Neural cell (in vitro differentiated cells): ENCODE measurements around the gene SHPK. TPM values are rescaled to one million over a fixed set of nuclear protein-coding genes. Genes with fewer than 3 reads are reported as not detected.

Source experiments
- H2AFZ ChIP-seq: fragments of 200-600, 300-800 bp; sonication (generic), shearing (Covaris generic); 2 replicates; pipeline ENCODE4 v1.6.0; 2014; ENCODE audit warnings: low read depth, mild to moderate bottlenecking, antibody characterized with exemption, low read length, moderate library complexity
- H3F3A ChIP-seq: fragments of 200-600 bp; shearing (Covaris generic); 2 replicates; pipeline ENCODE4 v1.6.1; 2016; ENCODE audit warnings: mild to moderate bottlenecking, moderate library complexity, mixed read lengths, antibody characterized with exemption, low read length; ENCODE audit not compliant: insufficient read depth, poor library complexity, severe bottlenecking
- H3K27ac ChIP-seq: fragments of 200-600, 300-800 bp; sonication (generic), shearing (Covaris generic); 2 replicates; pipeline ENCODE4 v1.5.1; 2014; ENCODE audit warnings: mild to moderate bottlenecking, low read length, moderate library complexity
- H3K27me3 ChIP-seq: fragments of 300-800, 200-600 bp; sonication (generic), shearing (Covaris generic); 2 replicates; pipeline ENCODE4 v1.6.0; 2014; ENCODE audit warnings: mild to moderate bottlenecking, low read depth, low read length, moderate library complexity; ENCODE audit not compliant: insufficient read depth
- H3K36me3 ChIP-seq: fragments of 300-800, 200-600 bp; sonication (generic), shearing (Covaris generic); 2 replicates; pipeline ENCODE4 v1.5.1; 2014; ENCODE audit warnings: mild to moderate bottlenecking, antibody characterized with exemption, low read length, moderate library complexity; ENCODE audit not compliant: insufficient read depth
- H3K4me2 ChIP-seq: fragments of 300-800, 200-600 bp; sonication (generic), shearing (Covaris generic); 2 replicates; pipeline ENCODE4 v1.6.0; 2014; ENCODE audit warnings: mild to moderate bottlenecking, low read length
- H3K4me3 ChIP-seq: fragments of 300-800, 200-600 bp; sonication (generic), shearing (Covaris generic); 2 replicates; pipeline ENCODE4 v1.5.1; 2014; ENCODE audit warnings: mild to moderate bottlenecking, low read length, moderate library complexity
- H3K79me2 ChIP-seq: fragments of 200-600 bp; shearing (Covaris generic); replicated peaks from 2 replicates; pipeline ENCODE4 v1.6.0; 2014; ENCODE audit warnings: mild to moderate bottlenecking, low read length, moderate library complexity; ENCODE audit not compliant: insufficient read depth
- H3K9ac ChIP-seq: fragments of 300-800, 200-600 bp; sonication (generic), shearing (Covaris generic); 2 replicates; pipeline ENCODE4 v1.6.1; 2016; ENCODE audit warnings: mild to moderate bottlenecking, low read length, mixed read lengths
- H3K9me2 ChIP-seq: fragments of 200-600 bp; shearing (Covaris generic); 2 replicates; pipeline ENCODE4 v1.6.1; 2016; ENCODE audit warnings: mild to moderate bottlenecking, low read length, mixed read lengths; ENCODE audit not compliant: insufficient read depth
- H3K9me3 ChIP-seq: fragments of 200-600, 300-800 bp; sonication (generic), shearing (Covaris generic); 2 replicates; pipeline ENCODE4 v1.6.1; 2016; ENCODE audit warnings: mild to moderate bottlenecking, mixed run types, low read length, moderate library complexity, mixed read lengths
- H4K20me1 ChIP-seq: fragments of 200-600 bp; shearing (Covaris generic); 2 replicates; pipeline ENCODE4 v1.6.1; 2016; ENCODE audit warnings: mild to moderate bottlenecking, mixed run types; ENCODE audit not compliant: insufficient read depth
- EP300 ChIP-seq: fragments of 450-650 bp; conservative IDR thresholded peaks from 2 replicates; pipeline ENCODE4 v1.6.1; 2014; ENCODE audit warnings: antibody characterized with exemption, mild to moderate bottlenecking, moderate library complexity; ENCODE audit not compliant: poor library complexity, severe bottlenecking
- EZH2 ChIP-seq: fragments of 200-600, 300-800 bp; shearing (Covaris generic), sonication (generic); IDR thresholded peaks from 2 replicates; pipeline ENCODE4 v1.6.1; 2014; ENCODE audit warnings: antibody characterized with exemption, low read length, borderline replicate concordance, mild to moderate bottlenecking; ENCODE audit not compliant: insufficient read depth, poor library complexity, severe bottlenecking
- MXI1 ChIP-seq: fragments of 450-650 bp; conservative IDR thresholded peaks from 2 replicates; pipeline ENCODE4 v1.6.1; 2014; ENCODE audit warnings: antibody characterized with exemption, mild to moderate bottlenecking; ENCODE audit not compliant: poor library complexity, severe bottlenecking
- POLR2AphosphoS5 ChIP-seq: IDR thresholded peaks from 2 replicates; pipeline ENCODE4 v1.6.1; 2012
- RAD21 ChIP-seq: fragments of 450-650 bp; conservative IDR thresholded peaks from 2 replicates; pipeline ENCODE4 v1.6.1; 2014; ENCODE audit warnings: antibody characterized with exemption, mild to moderate bottlenecking, moderate library complexity
- REST ChIP-seq: IDR thresholded peaks from 2 replicates; pipeline ENCODE4 v1.6.1; 2012; ENCODE audit warnings: borderline replicate concordance
- SMC3 ChIP-seq: fragments of 450-650 bp; conservative IDR thresholded peaks from 2 replicates; pipeline ENCODE4 v1.6.1; 2014; ENCODE audit warnings: antibody characterized with exemption, mild to moderate bottlenecking, moderate library complexity; ENCODE audit not compliant: poor library complexity
- TAF1 ChIP-seq: IDR thresholded peaks from 2 replicates; pipeline ENCODE4 v1.6.1; 2012; ENCODE audit warnings: low read depth
- polyA plus RNA-seq: library from polyadenylated mRNA; depleted of rRNA; stranded (reverse); fragments of >200 nt; gene quantifications from 2 replicates; pipeline ENCODE4 v1.2.3, GENCODE V29; 2014
- TF ChIP-seq, protein P1 (sequence below): fragments of 450-650 bp; IDR thresholded peaks from 2 replicates; pipeline ENCODE4 v1.5.1; 2014; ENCODE audit warnings: antibody characterized with exemption, mild to moderate bottlenecking, moderate library complexity; ENCODE audit not compliant: poor library complexity, severe bottlenecking

The SHPK gene
- polyA plus RNA-seq, 1 donor from 2014 or later, result 14.3 TPM

DNA sequence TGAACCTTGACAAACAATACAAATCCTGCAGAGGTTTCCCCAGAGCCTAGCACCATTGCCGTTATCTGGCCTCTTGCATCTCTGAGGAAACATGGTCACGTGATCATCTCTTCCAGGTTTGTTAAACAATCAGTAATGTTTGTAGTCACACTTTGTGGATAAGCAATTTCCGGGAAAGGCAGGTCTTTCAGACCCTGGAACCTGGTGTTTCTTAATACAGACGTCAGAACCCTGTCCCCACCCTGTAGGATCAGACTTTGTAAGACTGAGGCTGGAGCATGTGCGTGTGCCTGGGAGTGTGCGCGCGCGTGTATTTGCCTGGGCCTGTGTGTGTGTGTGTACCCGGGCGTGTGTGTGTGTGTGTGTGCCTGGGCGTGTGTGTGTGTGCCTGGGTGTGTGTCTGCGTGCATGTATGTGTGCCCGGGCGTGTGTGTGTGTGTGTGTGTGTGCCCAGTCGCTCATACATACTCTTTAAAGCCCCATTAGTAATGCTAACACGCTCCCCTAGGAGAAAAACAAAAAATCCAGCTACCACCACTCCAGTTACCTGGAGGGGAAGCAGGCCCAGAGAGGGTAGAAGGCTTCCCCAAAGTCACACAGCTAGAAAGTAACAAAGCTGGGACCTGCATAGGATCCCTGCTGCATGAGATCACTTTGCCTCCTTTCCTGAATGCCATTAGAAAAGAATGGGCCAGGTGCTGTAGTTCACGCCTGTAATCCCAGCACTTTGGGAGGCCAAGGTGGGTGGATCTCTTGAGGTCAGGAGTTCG, 5.9 kb upstream of the SHPK start:
- no peaks in the 10 kb centered on the region for H3K79me2 ChIP-seq
- H3K4me2 ChIP-seq, result no peak overlapping the region
- H4K20me1 ChIP-seq, result no peaks in the 10 kb centered on the region
- H3K27me3 ChIP-seq, result no peaks in the 10 kb centered on the region
- no peaks in the 10 kb centered on the region for H3F3A ChIP-seq
- H3K4me3 ChIP-seq, result no peak overlapping the region
- no peaks in the 10 kb centered on the region for H3K9me3 ChIP-seq
- TF ChIP-seq TAF1 (no peak), SMC3 (no peak), POLR2AphosphoS5 (no peak), EP300 (no peak), REST (no peak), RAD21 (no peak), EZH2 (no peak), MXI1 (no peak)
- TF ChIP-seq, protein P1, sequence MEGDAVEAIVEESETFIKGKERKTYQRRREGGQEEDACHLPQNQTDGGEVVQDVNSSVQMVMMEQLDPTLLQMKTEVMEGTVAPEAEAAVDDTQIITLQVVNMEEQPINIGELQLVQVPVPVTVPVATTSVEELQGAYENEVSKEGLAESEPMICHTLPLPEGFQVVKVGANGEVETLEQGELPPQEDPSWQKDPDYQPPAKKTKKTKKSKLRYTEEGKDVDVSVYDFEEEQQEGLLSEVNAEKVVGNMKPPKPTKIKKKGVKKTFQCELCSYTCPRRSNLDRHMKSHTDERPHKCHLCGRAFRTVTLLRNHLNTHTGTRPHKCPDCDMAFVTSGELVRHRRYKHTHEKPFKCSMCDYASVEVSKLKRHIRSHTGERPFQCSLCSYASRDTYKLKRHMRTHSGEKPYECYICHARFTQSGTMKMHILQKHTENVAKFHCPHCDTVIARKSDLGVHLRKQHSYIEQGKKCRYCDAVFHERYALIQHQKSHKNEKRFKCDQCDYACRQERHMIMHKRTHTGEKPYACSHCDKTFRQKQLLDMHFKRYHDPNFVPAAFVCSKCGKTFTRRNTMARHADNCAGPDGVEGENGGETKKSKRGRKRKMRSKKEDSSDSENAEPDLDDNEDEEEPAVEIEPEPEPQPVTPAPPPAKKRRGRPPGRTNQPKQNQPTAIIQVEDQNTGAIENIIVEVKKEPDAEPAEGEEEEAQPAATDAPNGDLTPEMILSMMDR, result no peak
- H3K9ac ChIP-seq, result no peak overlapping the region
- no peak overlapping the region for H2AFZ ChIP-seq
- no peak overlapping the region for H3K27ac ChIP-seq
- H3K36me3 ChIP-seq, result no peaks in the 10 kb centered on the region
- H3K9me2 ChIP-seq, result no peaks in the 10 kb centered on the region

- H3K36me3 ChIP-seq, result no peaks in the 10 kb centered on the region
- H3K27me3 ChIP-seq, result no peaks in the 10 kb centered on the region
- no peaks in the 10 kb centered on the region for H3K9me2 ChIP-seq
- H2AFZ ChIP-seq, result no peak overlapping the region
- no peaks in the 10 kb centered on the region for H3F3A ChIP-seq
- H3K9ac ChIP-seq, result no peak overlapping the region
- no peak for TF ChIP-seq MXI1
- no peak for TF ChIP-seq POLR2AphosphoS5
- no peak for TF ChIP-seq REST
- no peak for TF ChIP-seq RAD21
- TF ChIP-seq, protein P1, result no peak
- no peak for TF ChIP-seq SMC3
- TF ChIP-seq TAF1, result no peak
- no peak for TF ChIP-seq EZH2
- TF ChIP-seq EP300, result no peak
- H3K9me3 ChIP-seq, result no peaks in the 10 kb centered on the region
- H3K27ac ChIP-seq, result no peak overlapping the region
- no peak overlapping the region for H3K4me3 ChIP-seq
- no peaks in the 10 kb centered on the region for H4K20me1 ChIP-seq
- no peak overlapping the region for H3K4me2 ChIP-seq
- H3K79me2 ChIP-seq, result no peaks in the 10 kb centered on the region
These were observed 5.0 kb upstream of the SHPK start for GRCh38 chr17:3641014-3641413.
